ENCODE data around the gene YAP1.

The YAP1 gene

DNA sequence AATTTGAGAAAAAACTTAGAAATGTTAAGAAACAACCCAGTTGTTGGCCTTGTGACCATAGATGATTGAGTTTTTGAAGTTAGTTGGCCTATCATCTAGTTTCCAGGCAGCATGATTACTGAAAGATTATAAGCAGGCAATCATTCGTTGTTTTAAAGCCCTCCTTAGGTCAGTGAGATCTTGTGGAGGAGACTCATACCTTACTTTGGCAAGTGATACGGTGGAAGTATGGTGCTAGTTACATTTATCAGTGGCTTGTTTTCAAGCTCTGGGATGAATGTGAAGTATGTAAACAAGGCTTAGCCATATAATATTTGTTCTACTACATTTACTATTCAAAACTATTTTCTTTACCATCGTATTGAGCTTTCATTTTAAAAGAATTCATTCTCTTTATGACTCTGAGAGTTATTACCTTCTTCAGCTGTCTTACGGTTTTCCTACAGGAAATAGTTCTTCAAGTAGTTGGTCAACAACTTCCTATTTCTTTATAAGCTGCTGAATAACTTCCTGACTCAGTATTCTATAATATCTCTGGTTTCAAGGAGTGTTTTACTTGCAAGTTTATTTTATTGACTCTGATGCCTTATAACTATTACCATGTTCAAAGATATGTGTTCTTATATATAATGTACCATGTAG, 7.3 kb downstream of the YAP1 start:
- DNase-seq, result no peak

DNA sequence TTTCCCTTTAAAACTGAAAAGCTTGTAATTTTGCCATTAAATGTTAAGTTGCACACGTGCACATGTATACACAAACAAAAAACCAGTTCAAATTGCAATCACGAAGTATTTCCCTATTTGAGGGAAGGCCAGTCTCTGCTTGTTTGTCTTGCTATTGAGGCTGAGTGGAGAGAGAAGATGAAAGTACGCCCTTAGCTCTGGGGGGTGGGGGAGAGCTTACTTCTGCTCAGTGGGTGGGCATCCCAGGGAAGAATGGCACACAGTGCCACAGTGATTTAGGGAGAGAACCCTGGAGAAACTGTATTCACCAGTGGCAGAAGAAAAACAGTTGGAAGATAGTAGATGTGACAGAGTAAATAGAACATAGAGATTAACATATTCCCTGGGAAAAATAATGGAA, 8.7 kb downstream of the YAP1 start:
- no peak for DNase-seq

DNA sequence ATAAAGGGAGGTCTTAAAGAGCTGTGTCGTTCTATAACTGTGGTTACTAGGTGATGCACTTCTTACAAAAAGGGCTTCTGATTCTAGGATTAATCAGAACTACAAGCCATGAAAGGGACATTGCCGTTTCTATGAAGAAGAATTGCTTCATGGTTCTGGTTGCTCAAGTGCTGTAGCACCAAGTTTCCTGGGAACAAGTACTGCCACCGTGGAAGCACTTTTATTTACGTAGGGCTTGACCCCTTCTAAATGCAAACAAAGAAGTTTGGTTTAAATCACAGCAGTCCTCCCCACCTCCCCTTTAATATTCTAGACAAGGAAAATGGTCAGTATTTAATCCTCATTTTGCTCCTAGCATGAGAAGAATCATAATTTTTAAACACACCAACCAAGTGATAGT, 9.8 kb downstream of the YAP1 start:
- DNase-seq, result no peak

DNA sequence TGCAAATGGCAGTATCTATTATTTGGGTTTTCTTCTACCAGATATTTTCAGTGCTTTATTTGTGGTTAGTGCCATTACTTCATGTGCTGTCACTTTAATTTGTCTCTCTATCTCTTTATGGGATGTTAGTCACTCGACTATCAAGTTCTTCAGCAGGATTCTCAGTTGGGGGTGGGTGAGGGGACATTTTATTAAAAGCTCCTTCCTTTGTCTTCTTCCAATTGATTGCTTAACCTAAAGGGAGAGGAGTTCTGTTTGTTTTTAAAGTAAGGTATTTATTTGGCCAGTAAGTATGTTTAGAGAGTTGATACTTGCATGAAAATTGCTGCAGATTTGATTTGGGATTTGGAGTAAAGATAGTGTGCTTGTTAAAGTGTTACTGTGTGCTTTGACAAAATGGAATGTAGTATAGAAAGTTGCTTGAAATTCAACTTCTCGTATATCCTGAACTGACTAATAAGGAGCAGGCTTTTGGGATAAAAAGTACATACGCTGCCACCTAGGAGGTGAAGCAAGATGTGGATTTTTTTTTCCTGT, 10.3 kb downstream of the YAP1 start:
- DNase-seq, result no peak

DNA sequence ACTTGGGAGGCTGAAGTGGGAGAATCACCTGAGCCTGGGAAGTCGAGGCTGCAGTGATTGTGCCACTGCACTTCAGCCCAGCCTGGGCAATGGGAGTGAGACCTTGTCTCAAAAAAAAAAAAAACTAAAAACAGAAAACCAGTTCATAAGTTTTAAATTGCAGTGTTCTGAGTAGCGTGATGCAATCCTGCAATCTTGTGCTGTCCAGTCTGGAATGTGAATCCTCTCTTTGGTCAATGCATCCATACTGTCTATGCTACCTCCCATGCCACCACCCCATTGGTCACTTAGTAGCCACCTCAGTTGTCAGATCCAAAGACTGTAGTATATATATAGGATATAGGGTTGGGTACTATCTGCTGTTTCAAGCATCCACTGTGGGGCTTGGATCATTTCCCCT, 11.1 kb downstream of the YAP1 start:
- DNase-seq, result no peak

DNA sequence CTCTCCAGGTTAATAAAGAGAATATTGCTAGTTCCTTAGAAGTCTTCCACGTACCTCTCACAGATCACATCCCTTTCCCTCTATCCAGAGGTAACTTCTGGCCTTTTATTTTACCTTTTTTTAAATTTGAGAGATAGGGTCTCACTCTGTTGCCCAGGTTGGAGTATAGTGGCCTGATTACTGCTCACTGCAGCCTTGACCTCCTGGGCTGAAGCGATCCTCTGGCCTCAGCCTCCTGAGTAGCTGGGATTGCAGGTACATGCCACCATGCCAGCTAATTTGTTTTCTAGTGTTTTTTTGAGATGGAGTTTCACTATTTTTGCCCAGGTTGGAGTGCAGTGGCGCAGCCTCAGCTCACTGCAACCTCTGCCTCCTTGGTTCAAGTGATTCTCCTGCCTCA, 24.4 kb downstream of the YAP1 start:
- no peak for DNase-seq

DNA sequence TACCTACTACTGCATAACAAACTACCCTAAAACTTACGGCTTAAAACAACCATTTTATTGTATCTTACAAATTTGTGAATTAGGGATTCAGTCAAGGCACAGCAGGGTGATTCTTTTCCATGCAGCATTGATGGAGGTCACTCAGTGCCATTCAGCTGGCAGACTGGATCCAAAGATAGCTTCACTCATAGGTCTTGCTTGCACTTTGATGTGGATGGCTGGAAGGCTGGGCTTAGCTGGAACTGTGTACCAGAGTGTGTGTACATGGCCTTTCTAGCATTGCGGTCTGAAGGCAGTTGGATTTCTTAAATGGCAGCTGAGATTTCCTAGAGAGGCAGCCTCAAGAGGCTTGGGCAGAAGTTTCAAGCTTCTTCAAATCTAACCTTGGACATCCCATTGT, 25.0 kb downstream of the YAP1 start:
- DNase-seq, result no peak

DNA sequence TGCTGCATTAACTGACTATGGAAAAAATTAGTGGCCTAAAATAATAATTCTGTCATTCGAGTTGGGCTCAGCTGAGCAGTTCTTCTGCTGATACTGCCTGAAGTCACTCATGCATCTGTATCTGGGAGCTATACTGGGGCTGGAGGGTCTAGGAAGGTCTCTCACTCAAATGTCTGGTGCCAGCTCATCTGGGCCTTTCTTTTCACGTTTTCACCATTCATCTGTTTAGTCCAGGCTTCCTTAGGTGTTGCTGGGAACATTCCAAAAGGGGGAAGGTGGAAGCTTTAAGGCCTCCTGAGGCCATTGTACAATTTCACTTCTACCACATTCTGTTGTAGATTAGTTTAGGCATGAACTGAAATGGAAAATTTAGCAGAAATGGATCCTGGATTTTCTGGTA, 28.0 kb downstream of the YAP1 start:
- no peak for DNase-seq

DNA sequence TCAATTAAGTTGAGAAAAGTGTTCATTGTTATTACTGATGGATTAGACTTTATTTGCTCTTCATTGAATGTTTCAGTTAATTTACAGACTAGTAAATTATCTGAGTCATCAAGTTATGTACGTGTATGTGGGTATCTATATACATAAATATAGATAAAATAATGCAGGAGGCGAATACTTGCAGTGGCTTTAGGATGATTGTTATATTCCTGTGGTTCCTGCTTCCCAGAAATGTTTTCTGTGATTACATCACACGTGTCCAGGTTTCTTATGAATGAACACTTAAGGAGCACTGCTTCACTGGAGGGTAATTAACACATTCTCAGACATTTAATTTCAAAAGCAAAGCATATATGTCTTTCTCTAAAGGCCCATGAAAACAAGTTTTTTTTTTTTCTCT, 28.4 kb downstream of the YAP1 start:
- no peak for DNase-seq

DNA sequence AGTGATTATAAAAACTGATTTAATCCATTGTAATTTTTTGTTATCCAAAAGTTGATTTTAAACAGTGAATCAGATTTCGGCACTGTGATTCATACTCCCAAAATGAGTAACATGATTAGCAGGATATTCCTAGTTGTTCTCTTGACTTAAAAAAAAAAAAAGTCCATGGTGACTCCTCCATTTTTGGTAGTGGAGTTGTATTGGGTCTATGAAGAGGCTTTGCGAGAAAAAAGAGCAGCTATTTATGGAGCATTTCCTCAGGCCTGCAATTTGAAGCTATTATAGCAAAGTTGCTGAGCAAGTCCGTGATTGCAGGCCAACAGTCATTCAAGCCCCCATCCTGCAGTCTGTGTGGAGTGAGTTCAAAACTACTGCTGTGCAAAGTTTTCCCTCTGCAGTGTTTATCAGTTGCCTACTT, 28.8 kb downstream of the YAP1 start:
- no peak for DNase-seq

DNA sequence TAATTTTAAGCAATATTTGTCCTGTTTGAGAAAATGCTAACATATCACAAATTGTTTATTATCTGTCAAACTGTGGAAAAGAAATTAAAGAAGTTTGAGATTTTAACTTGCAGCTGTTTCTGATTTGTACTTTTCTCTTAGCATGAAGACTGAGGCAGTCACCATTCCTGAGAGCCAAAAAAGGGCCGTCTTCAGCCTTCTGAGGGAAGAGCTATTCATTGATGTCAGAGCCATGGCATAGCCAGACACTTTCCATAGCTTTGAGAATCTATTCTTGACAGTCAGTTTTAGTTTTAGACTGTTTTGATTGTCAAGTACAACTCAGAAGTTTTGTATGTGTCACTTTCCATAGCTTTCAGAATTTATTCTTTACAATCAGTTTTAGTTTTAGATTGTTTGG, 32.1 kb downstream of the YAP1 start:
- no peak for DNase-seq

DNA sequence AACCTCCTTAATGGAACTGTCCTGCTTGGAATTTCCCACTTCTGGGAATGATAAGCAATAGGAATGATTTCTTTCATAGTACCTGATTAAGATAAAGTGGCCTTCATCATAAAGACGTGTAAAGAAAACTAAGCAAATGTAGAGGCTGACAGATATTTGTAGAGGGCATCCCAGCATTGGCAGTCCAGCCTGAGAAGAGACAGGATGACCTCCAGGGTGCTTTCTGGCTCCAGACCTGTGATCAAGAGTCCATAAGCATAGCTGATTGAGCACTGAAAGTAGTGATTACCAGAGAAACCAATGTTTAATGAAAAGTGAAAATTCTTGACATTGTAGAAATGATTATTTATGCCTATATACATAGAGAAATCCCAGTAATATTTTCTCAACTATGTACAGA, 33.6 kb downstream of the YAP1 start:
- DNase-seq, result no peak

DNA sequence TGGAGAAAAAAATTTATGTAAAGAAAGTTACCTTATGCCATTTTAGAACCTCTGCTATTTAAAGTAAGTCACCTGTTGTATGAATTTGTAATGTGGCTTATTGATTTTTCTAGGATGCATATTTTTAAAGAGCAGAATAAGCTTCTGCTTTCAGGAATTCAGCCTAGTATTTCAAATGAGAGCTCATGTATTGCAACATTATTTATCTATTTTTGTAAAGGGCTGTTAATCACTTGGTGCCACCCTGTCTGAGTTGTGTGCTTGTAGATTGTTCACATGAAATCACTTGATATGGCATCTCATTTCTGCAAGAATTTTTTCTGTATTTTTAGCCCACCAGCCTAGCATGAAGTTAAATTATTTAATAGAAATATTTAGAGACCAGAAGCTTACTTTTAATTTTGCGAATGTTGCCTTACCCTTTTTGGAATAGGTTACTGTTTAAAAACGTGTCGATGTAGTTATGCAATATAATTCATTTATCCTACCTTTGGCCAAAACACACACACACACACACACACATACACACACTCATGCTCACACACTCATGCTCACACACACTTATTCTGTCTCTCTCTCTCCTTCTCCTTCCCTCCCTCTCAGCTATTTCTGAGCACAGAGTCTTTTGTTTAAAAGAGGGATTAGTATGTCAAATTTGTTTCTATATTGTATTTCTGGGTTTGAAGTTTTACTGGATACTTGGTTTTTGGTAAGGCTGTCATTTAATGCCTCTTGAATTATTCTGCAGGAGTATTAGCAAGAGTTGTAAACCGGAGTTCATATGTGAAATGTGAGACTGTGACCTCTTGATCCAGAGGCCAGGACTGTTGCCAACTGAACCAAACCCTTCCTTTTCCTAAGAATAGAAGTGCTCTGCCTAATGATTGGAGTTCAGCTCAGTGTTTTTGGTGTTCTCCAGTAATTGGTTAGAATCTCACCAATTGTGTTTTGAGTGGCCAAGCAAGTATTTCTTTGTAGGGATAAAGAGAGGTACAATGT, 34.4 kb downstream of the YAP1 start:
- DNase-seq, result no peak

DNA sequence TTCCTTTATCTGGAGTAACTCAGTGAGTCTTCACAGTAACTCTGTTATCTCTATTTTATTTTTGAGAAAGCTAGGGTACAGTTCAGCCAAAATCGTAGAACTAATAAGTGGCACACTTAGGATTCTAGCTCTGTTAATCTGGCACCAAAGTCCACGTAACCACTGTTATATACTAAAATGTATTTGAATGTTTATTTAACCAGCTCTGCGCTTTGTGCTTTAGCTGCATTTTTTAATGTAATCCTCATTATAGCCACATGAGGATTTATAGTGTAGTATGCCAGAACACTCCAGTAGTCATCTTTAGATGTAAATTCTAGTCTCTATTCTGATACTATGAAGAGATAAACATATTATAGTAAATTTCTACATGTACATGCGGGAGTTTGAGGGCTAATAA, 36.8 kb downstream of the YAP1 start:
- DNase-seq, result no peak

DNA sequence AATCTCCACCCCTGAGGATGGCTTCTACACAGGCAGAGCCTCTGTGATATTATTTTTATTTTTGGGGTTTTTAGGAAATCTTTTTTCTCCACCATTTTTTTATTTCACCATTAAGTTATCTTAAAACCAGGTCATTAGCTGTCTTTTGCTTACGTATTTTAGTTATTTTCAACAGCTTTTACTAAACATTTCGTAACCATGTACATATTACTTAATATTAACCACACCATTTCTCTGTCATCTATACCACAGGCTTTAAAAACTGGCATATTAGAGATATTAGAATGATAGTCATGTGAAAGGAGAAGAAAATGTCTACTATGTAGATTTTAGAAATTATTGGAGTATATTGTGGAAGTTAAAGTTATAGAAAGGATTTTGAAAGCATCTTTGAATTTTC, 37.4 kb downstream of the YAP1 start:
- DNase-seq, result no peak

DNA sequence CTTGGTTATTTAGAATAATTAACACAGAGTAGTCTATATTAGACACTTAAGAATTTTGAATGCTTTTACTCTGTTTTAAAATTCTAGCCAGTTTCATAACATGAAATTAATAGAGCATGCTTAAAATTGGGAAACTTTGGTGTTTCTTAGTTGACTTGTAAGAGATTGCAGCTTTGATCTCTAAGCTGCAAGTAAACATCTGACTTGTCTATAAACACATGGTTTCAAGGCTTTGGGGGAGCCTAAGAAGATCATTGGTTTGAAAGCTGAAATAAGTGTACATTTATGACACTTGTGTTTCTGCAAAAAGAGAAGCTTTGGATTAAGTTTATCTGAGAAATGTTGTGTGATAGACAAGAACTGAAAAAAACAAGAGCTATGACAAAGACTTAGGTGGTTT, 37.8 kb downstream of the YAP1 start:
- DNase-seq, result no peak

DNA sequence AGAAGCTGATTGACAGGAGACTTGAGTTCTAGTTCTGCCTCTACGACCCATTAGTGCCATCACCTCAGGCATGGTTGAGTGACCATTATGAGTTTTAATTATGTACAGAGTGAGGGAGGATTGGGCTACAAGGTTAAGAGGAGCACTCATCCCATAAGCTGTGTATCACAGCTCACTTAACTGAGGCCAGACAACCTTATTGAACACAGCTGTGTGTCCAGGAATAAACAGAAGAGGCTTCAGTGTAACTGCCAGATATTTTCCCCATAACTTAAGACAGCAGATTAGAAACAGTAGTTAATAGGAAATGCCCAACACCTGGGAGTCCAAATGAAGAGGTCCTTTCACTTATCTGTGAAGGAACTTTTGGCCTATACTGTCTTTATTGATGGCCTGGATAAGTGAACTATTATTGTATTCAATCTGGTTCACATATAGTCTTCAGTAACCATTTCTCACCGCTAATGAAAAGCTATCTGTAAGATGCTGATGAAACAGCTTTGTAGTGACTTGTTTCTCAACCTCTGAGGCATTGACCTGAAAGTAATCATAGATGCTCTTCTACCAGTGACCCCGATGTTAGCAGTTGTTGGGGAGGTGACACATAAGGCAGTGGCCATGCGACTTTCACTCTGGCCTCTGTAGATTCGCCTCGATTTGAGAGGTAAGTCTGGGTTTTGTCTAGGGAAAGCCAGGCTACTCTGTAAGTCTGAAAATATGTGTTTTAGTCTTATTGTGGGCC, 41.7 kb downstream of the YAP1 start:
- no peak for DNase-seq

DNA sequence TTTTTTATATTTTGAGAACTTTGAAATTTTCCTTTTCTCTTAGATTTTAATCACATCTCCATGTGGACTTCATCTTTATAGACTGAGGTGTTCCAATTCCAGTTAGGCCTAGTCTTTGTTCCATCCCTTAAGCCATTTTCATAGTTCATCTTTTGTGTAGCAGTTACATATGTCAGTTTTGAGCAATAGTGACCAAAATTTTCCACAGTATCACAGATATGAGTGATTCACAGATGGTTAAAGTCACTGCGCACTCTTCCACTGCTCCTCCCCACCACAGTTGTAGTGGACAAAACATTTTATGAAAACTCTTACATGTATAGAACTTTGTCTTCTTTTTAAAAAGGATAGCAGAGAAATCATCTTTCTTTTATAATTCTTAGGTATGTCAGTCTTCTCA, 42.8 kb downstream of the YAP1 start:
- DNase-seq, result no peak

DNA sequence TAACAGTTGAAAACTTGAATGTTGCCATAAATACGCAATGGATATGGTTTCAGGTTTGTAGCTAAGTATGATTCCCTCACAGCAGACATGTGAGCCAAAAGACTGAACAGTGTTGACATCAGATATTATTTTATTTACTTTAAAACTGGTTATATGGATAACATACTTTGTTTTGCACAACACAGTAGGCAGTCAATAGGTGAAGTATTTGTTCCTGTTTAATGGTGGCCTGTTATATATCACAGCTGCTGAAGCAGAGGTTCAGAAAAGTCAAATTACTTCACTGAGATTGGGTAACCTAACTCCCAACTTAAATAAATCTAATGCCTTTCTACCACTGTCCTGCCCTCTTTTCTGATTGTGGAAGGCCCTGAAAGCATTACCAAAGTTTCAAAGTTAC, 44.6 kb downstream of the YAP1 start:
- DNase-seq, result no peak

DNA sequence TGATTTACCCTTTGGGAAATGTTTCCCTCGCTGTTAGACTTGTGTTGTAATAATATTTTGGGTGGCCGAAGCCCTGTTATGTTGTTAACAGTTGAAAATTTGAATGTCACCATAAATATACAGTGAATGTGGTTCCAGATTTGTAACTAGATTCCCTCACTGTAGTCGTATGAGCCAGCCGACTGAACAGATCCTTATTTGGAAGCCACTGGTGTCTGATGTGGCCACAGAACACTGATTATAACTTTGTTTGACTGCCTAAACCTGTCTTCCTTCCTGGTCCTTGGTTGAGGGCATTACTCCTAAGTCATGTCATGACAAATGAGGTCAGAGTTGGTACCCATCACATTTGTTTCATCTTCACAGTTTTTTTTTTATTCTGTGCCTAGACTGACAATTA, 45.4 kb downstream of the YAP1 start:
- no peak for DNase-seq

DNA sequence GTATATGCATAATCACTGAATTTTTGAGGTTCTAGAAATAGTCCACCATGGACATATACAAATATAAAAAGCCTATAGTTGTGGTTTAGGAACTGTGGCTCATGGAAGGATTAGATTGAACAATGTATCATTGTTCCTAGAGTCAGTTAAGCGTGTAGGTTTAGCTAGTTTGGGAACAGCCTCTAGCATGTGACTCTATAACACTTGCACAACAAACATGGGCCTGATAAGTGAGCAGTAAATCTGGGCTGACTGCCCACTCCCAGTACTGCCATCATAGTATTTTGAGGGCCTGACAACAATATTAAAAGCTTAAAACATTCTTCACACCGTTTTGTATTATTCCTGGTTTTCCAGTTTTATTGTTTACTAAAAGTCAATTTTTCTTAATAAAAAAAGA, 47.0 kb downstream of the YAP1 start:
- no peak for DNase-seq

DNA sequence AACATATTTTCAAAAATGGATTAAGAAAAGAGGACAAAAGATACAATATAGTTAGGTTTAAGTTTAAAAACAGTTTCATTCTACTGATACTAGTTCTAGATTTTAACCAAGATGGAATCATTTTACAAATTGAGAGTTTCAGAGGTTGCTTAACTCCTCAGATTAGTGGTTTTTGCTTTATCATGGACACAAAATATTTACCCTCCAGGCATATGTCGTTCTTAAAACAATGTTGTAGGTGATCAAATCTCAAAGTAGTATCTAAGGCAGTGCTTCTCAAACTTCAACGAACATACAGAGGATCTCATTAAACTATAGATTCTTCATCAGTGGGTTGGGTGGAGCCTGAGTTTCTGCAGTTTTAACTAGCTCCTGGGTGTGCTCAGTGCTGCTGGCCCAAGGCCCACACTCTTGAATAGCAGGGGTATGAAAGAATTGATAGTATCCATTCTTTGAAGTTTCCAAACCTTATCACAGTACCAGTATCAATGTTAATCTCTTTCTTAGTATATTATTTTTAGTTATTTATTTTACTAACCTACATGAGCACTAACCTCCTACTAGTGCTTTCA, 48.0 kb downstream of the YAP1 start:
- DNase-seq, result no peak

DNA sequence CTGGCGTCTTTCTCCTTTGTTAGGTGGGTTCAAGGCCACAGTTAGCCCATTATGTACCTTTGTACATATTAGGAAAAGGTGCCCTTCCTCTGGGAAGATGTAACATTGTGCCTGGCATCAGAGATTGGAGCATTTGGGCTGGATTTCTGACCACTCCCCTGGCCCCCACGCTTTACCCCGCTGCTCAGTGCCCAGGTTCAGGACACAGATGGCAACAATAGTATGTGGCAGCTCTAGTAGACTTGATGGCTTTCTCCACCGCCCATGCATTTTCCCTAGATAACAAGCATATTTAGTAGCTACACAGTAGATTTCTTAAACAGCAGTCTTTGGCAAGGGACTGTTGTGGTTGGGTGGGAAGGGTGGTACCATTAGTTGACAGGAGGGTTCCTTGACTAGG, 53.1 kb downstream of the YAP1 start:
- no peak for DNase-seq

Measured in suppressor macrophage treated with lipopolysaccharide for 4 hours (primary cell).